ENCODE results near the gene AHNAK2.

AHNAK2 gene

GRCh38 chr14:104936361-104937155 lies 41.6 kb downstream of the AHNAK2 start:
- DNase-seq, result no peak

GRCh38 chr14:104935955-104936354 lies 42.2 kb downstream of the AHNAK2 start:
- no peak for DNase-seq

- no peak for DNase-seq
Measured at GRCh38 chr14:104935026-104935650, 43.0 kb downstream of the AHNAK2 start.

GRCh38 chr14:104933746-104934733 lies 44.1 kb downstream of the AHNAK2 start:
- no peak for DNase-seq

GRCh38 chr14:104932676-104933631 lies 45.2 kb downstream of the AHNAK2 start:
- peak; percentile 24 for DNase-seq

GRCh38 chr14:104931771-104932675 lies 46.2 kb downstream of the AHNAK2 start:
- DNase-seq, result no peak

GRCh38 chr14:104931304-104931770 lies 46.8 kb downstream of the AHNAK2 start:
- DNase-seq, result no peak

GRCh38 chr14:104930526-104931303 lies 47.5 kb downstream of the AHNAK2 start:
- no peak for DNase-seq

GRCh38 chr14:104929268-104930230 lies 48.6 kb downstream of the AHNAK2 start:
- DNase-seq, result no peak

- no peak for DNase-seq
Measured at GRCh38 chr14:104928391-104929133, 49.6 kb downstream of the AHNAK2 start.

- no peak for DNase-seq
Measured at GRCh38 chr14:104927901-104928300, 50.3 kb downstream of the AHNAK2 start.

- DNase-seq, result no peak
Measured at GRCh38 chr14:104927432-104927816, 50.8 kb downstream of the AHNAK2 start.

GRCh38 chr14:104926619-104927431 lies 51.3 kb downstream of the AHNAK2 start:
- DNase-seq, result no peak

- no peak for DNase-seq
Measured at GRCh38 chr14:104925855-104926609, 52.1 kb downstream of the AHNAK2 start.

- no peak for DNase-seq
Measured at GRCh38 chr14:104925214-104925854, 52.8 kb downstream of the AHNAK2 start.
